SH-SY5Y (cell line): Measurements from ENCODE around the gene GEMIN4.

Source experiments
- GATA2 ChIP-seq: IDR thresholded peaks from 2 replicates; pipeline ENCODE4 v1.6.1; 2011; ENCODE audit warnings: mild to moderate bottlenecking, low read depth, low read length
- GATA3 ChIP-seq: IDR thresholded peaks from 2 replicates; pipeline ENCODE4 v1.6.1; 2011; ENCODE audit warnings: low read depth, mild to moderate bottlenecking, low read length, moderate library complexity

Gene GEMIN4

DNA sequence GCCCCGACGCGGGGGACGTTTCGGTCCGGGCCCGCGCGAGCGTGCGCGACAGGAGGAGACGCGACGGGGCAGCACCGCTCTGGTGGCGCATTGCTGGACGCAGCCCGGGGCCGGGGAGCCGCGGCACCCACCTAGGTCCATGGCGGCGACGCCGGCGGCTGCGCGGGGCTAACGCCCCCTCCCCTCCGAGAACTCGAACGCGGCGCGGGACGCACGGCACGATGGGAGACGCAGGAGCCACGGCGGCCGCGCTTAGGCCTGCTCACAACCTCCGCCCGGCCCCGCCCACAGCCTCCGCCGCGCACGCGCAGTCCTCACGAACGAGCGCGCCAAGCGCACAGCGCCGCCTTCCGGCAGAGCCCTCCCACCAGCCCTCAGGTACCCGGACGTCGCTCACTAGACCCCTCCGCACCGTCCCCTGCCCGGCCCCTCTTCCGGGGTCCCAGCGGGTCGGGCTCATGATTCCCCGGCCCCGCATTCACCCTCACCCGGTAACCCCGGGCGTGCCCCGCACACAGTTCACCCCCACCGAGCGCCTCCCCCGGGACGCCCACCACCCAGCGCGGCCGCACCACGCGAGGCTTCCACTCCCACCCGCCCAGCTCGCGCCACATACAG is at the start of gene GEMIN4:
Gene GEMIN4 (minus strand): TSS at position 263 of the 618 bp plus-strand sequence. CDS start 122 bp downstream, at position 141.
- no peak for TF ChIP-seq GATA3
- TF ChIP-seq GATA2 = no peak

DNA sequence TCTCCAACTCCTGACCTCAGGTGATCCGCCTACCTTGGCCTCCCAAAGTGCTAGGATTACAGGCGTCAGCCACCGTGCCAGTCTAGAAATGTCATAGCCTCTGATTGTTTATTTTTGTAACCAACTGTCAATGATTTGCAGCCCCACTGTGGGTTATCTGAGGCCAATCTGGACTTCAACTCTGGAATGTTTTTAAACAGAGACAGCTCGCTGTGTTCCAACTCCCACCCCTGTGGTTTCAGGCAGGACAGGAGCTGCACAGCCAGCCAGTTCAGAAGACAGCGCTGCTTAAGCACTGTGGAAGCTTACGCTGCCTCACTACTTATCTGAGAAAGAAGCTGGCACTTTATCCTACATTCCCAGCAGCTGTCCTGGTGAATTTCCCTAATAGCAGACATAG is 49.6 kb upstream of the GEMIN4 start:
- TF ChIP-seq GATA3 (no peak), GATA2 (no peak)

DNA sequence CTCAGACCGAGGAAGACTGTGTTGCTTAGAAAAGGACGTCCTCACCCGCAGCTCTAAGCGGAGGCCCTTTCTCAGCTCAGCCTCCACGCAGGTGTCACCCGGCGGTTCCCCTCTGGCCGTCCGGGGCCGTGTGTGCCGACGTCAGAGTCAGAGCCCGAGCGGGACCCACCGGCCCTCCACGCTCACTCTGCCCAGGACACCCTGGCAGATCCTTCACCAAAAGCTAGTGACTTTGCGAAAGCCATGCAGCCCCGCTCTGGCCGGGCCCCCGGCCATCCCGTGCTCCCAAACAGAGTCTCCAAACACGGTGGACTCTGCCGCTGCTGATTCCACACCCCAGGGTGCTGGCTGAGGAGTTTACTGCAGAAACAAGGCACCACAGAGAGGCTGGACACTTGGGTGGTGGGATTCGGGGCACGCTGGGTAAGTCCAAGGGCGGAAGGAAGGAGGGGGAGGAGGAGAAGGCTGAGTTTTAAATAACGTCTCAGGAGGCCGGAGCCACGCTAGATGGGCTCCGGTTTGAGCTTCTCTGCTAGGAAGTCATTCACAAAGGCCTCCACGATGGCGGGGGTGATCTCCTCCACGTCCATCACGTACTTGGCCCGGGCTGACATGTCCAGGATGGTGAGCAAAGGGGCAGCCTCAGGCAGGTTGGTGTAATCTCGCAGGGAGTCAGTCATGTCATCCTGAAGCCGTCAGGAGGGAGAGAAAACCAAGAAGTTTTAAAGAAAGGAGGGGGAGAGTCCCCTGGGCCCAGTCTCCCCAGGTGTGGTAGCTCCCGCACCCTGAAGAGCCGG is 48.6 kb upstream of the GEMIN4 start:
- TF ChIP-seq GATA2 (no peak), GATA3 (no peak)

DNA sequence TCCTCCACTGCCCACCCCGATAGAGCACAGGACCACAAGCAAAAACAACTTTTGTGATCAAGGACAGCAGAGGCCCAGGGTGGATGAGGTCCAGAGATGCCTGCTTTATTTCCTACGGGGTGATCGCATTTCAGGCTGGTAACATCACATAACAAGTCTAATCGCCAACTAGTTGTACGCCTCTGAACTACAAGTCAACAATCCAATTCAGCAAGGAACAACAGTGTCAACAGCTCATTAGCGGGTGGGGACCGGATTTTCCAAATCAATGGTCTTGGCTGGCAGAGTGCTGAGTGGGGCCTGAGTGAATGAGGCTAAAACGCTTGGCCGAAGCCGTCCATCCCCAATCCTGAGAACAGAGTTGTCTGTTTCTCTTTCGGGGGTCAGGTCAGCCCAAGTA is 47.2 kb upstream of the GEMIN4 start:
- TF ChIP-seq GATA3 = no peak
- no peak for TF ChIP-seq GATA2

DNA sequence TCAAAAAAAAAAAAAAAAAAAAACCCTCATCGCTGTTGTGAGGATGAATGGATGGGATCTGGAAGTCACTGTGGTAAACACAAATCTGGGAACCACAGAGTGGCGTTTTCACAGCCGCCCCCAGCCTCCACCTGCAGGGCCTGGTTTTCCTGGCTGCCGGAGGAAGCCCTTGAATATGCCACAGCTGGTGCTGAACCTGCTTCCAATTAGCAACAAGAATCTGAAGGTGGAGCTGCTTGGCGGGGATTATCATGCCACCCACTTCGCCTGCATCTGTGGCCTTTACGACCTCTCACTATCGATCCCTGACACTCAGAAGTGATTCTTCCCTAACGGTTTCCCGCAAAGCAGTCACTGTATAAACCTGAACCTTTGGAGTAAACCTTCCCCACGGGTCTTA is 46.2 kb upstream of the GEMIN4 start:
- TF ChIP-seq GATA3 (no peak), GATA2 (no peak)

DNA sequence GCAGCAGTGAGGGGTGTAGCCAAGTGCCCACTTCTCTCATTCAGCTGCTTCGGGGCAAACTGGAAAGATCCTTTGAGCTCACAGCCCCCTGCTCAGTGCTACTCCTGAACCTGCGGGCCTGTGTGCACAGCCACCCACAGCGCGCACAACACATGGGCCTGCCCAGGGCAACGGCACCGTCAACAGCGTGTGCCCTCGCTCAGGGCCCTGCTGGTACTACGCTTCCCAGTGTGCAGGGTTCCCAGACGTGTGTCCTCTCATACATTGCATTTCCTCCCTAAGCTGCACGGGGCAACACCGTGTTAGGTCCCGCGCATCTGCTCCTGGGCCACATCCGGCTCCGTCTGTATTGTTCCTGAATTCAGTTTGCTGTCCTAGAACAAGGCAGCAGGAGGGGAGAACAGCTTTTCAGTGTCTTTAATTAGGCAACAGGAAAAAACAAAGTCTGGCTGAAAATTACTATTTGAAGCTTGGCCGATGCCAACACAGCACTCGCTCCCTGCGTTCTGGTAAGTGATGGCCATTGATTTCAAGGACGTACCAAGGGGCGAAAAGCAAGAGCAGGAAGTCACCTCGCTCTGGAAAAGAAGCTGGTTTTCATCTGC is 45.3 kb upstream of the GEMIN4 start:
- no peak for TF ChIP-seq GATA2
- no peak for TF ChIP-seq GATA3

DNA sequence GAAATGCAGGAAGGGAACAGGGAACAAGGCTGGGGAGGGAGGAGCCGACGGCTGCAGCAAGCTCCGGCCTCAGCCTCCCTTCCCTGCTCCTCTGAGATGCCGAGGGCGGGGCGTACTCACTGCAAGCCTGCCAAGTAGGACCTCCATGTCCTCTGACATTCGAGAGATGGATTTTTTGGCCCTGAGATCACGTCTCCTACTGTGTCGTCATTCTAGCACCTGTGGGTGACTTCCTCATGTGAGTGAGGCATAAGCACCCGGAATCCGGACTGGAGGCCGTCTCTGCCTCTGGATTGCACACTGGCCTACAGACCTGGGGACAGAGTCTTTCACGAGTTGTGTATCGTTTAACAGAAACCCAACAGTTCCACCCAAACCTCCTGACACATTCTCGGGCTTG is 44.5 kb upstream of the GEMIN4 start:
- TF ChIP-seq GATA2 = no peak
- TF ChIP-seq GATA3 = no peak

DNA sequence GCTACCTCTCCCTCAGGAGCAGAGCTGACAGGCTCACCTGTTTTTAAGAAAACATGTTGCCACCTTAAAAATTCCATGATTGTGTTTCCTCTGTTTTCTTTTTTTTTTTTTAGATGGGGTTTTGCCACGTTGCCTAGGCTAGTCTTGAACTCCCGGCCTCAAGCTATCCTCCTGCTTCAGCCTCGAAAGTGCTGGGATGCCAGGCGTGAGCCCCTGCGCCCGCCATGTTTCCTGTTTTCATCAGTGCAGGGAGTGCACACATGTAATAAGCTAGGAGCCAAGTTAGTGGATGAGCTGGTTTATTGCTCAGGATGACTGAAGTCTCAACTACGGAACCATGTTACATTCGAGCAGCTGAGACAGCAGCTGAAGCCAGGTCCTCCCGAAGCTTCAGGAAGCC is 43.7 kb upstream of the GEMIN4 start:
- TF ChIP-seq GATA3 = no peak
- no peak for TF ChIP-seq GATA2

DNA sequence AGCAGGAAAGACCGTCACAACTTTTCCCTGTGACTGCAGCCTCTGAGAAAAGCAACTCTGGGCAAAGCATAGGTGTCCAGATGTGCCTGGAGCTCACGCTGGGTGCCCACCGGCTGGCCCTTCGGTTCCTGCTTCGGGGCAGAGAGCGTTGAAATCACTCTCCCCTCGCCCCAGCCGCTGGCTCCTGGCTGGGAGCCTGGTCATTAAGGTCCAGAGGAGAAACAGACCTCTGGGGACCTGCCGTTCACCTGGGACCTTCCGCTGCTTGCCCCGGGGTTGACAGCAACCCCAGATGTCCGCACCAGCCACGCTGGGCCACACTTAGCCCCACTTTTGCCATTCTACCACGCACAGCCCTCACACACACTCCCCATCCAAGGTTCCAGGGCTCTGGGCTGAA is 43.2 kb upstream of the GEMIN4 start:
- no peak for TF ChIP-seq GATA3
- no peak for TF ChIP-seq GATA2

DNA sequence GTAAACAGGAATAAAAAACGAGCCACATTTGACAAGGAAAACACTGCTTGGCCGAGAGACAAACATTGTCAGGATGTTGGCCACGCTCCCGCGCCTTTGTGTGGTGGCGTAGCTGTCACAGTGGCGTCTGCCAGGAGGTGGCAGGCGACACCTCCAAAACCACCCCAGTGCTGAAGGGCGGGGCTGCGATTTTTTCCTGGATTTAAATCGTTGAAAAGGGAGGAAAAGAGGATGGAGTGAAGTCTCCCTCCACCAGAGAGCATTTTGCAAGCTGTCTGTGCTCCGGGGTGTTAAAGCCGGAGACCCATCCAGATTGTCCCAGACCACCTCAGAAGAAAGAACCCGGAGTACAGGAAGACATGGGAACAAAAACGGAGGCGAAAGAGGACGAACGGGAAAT is 42.8 kb upstream of the GEMIN4 start:
- TF ChIP-seq GATA3 (no peak), GATA2 (no peak)

DNA sequence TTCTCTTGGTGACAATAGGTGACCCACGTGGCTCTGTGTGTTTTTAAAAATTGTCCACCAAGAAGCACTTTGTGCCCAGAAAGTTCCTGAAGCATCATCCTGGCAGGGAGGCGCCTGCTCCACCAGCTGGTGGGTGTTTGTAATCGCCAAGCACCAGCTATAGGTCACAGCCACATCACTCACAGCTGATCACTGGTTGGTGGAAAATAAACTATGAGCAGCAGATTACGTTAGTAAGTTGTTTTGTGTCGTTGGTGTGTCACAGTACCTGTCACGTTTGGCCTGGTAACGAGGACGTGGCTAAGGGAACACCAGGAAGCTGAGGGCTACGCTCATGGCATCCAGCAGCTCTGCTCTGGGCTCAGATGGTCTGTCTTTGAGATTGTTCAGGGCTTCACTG is 40.2 kb upstream of the GEMIN4 start:
- TF ChIP-seq GATA3 (no peak), GATA2 (no peak)

DNA sequence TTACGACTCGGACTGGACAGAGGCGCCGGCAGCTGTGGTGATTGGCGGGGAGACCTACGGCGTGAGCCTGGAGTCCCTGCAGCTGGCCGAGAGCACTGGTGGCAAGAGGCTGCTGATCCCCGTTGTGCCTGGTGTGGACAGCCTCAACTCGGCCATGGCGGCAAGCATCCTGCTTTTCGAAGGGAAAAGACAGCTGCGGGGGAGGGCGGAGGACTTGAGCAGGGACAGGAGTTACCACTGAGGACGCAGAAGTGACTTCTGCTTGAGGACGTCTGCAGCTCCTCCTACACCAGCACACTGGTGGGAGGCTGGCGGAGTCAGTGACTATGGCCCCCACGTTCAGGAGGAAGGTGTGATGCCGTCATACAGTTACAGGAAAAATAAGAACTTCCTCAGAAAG is 39.8 kb upstream of the GEMIN4 start:
- TF ChIP-seq GATA3 (no peak), GATA2 (no peak)

DNA sequence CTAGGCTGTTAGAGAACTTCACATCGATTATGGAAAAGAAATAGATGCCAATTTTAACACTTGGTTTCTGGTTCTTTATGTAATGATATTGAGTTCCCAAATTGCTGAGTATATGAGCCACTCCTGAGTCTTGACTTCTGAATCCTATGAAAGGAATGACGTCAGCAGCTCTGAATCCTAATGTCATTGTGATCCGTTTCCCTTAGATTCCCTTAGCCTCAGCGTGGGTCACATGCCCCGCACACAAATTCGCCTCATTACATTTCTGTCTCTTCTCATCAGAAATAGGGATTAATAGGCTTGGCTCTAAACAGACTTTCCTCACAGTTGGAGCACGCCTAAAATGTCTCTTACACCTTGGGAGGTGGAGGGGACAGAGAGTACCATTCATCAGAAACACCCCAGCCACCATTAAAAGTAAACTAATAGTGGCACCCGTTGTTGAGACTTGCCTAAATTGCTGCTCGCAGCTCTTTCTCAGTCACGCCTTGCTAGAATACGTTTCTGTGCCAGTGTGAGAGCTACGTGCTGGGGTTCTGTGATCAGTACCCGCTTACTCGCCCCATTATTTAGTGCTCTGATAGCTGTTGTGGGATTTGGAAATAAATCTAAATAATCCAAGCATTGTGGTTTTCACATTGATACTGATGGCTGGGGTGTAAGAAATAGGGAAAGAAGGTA is 37.2 kb upstream of the GEMIN4 start:
- TF ChIP-seq GATA2 = no peak
- TF ChIP-seq GATA3 = no peak

DNA sequence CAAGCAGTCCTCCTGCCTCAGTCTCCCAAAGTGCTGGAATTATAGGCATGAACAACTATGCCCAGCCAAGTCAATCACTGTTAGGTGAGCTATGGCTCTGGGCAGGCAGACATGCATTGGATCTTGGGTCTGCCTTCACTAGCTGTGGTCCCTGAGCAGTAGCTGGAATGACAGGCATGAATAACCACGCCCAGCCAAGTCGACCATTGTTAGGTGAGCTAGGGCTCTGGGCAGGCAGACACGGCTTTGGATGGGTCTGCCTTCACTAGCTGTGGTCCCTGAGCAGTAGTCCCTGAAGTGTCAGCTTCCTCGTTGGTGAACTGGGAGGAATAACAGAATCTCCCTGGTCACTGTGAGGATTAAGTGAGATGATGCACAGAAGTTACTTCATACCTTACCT is 36.5 kb upstream of the GEMIN4 start:
- TF ChIP-seq GATA3 = no peak

DNA sequence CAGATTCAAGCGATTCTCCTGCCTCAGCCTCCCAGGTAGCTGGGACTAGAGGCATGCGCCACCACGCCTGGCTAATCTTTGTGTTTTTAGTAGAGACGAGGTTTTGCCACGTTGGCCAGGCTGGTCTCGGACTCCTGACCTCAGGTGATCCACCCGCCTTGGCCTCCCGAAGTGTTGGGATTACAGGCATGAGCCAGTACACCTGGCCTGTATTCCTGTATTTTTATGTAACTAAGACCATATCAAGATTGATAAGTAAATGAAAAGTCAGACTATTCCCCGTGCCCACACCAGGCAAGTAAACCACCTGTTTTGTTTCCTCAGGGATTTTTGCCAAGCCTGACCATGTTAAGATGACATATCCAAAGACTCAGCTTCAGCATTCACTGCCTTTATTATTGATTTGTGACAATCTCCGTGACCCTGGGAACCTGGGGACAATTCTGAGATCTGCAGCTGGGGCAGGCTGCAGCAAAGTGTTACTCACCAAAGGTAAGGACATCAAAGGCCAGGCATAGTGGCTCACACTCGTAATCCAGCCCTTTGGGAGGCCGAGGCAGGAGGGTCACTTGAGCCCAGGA is 35.7 kb upstream of the GEMIN4 start:
- TF ChIP-seq GATA2 (no peak), GATA3 (no peak)
